ENCODE measurements around the gene SYCP3. TPM values are rescaled to one million over a fixed set of nuclear protein-coding genes. Genes with fewer than 3 reads are reported as not detected.

The SYCP3 gene
- polyA plus RNA-seq, 1 of the 3 experiments (the other 2 are of a cell fraction), result 0.07 TPM

DNA sequence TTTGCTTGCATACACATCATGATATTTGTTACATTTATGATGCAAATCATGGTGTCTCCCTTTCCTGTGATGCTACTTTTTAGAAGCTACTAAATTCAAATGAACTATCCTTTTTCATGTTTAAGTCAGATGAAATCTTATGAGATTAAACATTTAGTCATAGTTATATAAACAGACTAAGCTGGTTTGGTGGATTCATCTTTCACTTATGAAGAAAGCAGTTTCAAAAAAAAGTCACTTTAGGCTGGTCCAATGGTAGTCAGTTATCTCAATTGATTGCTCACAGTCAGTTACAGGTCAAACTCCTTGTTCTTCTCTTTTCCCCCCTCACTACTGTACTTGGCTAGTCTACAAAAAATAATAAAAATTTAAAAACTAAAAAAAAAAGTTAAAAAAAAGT lies 19.7 kb downstream of the SYCP3 start (continued):
- TF ChIP-seq RAD21 (IDR thresholded peaks at IDR 0.05; ENCODE audit: low read length), result no peak

DNA sequence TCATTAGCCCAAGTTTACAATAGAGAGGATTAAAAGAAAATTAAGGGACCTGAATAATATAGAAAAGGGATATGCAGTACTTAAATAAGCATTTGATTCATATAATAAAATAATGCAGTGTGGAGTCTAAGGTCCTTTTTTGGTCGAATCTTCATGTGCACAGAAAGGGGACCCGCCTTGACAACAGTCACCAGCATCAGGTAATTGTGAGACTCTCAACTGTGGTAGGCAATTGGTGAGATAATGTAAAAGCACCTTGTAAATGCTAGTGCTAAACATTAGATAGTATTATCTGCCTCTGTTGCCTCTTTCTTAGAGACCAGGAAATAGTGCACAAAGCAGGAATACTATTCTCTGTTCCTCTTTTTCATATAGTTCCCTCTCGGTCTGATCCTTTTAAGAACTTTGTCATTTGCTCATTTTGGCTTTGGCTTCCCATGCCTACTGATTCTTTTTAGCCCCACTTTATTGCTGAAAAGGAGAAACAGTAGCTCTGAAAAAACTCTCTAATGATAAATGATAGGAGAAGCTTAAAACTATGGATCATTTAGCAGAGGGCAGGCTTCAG lies 24.3 kb downstream of the SYCP3 start:
- Histone ChIP-seq H3K9ac (no peak overlapping the region), H3K79me2 (ENCODE audit: insufficient read depth) (0 out of 2 replicates have a peak, but pooled peaks cover 4% of the 10 kb centered on the region), H3K27ac (ENCODE audit: low read depth in 2 of 2, low read length in 1 of 2) (no peak overlapping the region), H3K4me2 (no peak overlapping the region), H3K9me2 (no peaks in the 10 kb centered on the region), H4K20me1 (ENCODE audit: insufficient read depth) (no peaks in the 10 kb centered on the region), H3K36me3 (replicated peaks in 1 of 2; ENCODE audit: control insufficient read depth in 1 of 2, insufficient read depth in 2 of 2, low read length in 1 of 2) (peaks cover 0 to 3% of the 10 kb centered on the region in 2 experiments), H3F3A (replicated peaks; ENCODE audit: insufficient read depth) (no peaks in the 10 kb centered on the region), H3K27me3 (ENCODE audit: insufficient read depth) (no peaks in the 10 kb centered on the region), H3K9me3 (no peaks in the 10 kb centered on the region), H3K4me1 (ENCODE audit: control insufficient read depth in 1 of 2, insufficient read depth in 2 of 2, low read depth in 1 of 2, low read length in 1 of 2) (peaks cover 0 to 3% of the 10 kb centered on the region in 2 experiments; a peak in 1 of 4 replicates), H3K4me3 (ENCODE audit: low read depth in 2 of 2, low read length in 1 of 2) (no peak overlapping the region), H2AFZ (ENCODE audit: low read depth) (no peak overlapping the region)
- WGBS (ENCODE audit: low lambda C conversion rate), result 92% methylated on average over 3 of the region's 3 CpGs
- TF ChIP-seq SIN3A (IDR thresholded peaks at IDR 0.05; ENCODE audit: borderline replicate concordance, low read depth, low read length) (no peak), RCOR1 (IDR thresholded peaks at IDR 0.05; ENCODE audit: low read length) (no peak), YY1 (IDR thresholded peaks at IDR 0.05; ENCODE audit: low read depth) (no peak), POLR2AphosphoS5 (IDR thresholded peaks at IDR 0.05; ENCODE audit: low read depth, low read length) (no peak), RXRA (IDR thresholded peaks at IDR 0.05; ENCODE audit: borderline replicate concordance, low read depth) (no peak), NFIC (IDR thresholded peaks at IDR 0.05; ENCODE audit: borderline replicate concordance) (no peak), GATA2 (CRISPR knock-in tag; IDR thresholded peaks at IDR 0.05) (no peak), FOSL2 (IDR thresholded peaks at IDR 0.05; ENCODE audit: borderline replicate concordance, low read depth) (no peak)
- TF ChIP-seq, protein P1, sequence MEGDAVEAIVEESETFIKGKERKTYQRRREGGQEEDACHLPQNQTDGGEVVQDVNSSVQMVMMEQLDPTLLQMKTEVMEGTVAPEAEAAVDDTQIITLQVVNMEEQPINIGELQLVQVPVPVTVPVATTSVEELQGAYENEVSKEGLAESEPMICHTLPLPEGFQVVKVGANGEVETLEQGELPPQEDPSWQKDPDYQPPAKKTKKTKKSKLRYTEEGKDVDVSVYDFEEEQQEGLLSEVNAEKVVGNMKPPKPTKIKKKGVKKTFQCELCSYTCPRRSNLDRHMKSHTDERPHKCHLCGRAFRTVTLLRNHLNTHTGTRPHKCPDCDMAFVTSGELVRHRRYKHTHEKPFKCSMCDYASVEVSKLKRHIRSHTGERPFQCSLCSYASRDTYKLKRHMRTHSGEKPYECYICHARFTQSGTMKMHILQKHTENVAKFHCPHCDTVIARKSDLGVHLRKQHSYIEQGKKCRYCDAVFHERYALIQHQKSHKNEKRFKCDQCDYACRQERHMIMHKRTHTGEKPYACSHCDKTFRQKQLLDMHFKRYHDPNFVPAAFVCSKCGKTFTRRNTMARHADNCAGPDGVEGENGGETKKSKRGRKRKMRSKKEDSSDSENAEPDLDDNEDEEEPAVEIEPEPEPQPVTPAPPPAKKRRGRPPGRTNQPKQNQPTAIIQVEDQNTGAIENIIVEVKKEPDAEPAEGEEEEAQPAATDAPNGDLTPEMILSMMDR (IDR thresholded peaks at IDR 0.05), result no peak
- TF ChIP-seq, protein P2, sequence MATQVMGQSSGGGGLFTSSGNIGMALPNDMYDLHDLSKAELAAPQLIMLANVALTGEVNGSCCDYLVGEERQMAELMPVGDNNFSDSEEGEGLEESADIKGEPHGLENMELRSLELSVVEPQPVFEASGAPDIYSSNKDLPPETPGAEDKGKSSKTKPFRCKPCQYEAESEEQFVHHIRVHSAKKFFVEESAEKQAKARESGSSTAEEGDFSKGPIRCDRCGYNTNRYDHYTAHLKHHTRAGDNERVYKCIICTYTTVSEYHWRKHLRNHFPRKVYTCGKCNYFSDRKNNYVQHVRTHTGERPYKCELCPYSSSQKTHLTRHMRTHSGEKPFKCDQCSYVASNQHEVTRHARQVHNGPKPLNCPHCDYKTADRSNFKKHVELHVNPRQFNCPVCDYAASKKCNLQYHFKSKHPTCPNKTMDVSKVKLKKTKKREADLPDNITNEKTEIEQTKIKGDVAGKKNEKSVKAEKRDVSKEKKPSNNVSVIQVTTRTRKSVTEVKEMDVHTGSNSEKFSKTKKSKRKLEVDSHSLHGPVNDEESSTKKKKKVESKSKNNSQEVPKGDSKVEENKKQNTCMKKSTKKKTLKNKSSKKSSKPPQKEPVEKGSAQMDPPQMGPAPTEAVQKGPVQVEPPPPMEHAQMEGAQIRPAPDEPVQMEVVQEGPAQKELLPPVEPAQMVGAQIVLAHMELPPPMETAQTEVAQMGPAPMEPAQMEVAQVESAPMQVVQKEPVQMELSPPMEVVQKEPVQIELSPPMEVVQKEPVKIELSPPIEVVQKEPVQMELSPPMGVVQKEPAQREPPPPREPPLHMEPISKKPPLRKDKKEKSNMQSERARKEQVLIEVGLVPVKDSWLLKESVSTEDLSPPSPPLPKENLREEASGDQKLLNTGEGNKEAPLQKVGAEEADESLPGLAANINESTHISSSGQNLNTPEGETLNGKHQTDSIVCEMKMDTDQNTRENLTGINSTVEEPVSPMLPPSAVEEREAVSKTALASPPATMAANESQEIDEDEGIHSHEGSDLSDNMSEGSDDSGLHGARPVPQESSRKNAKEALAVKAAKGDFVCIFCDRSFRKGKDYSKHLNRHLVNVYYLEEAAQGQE (IDR thresholded peaks at IDR 0.05; ENCODE audit: low read depth, low read length), result no peak
- TF ChIP-seq, protein P3, sequence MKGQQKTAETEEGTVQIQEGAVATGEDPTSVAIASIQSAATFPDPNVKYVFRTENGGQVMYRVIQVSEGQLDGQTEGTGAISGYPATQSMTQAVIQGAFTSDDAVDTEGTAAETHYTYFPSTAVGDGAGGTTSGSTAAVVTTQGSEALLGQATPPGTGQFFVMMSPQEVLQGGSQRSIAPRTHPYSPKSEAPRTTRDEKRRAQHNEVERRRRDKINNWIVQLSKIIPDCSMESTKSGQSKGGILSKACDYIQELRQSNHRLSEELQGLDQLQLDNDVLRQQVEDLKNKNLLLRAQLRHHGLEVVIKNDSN (IDR thresholded peaks at IDR 0.05; ENCODE audit: borderline replicate concordance, low read depth), result no peak
- TF ChIP-seq, protein P4, sequence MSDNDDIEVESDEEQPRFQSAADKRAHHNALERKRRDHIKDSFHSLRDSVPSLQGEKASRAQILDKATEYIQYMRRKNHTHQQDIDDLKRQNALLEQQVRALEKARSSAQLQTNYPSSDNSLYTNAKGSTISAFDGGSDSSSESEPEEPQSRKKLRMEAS (IDR thresholded peaks at IDR 0.05; ENCODE audit: low read depth), result no peak
- ChIA-PET CTCF (no interaction called here), POLR2A (no interaction called here)
- no peak for DNase-seq

Data from SK-N-SH (cell line).